Progenitor cell of endocrine pancreas (in vitro differentiated cells): ENCODE measurements around the gene PIP5K1B. TPM values are rescaled to one million over a fixed set of nuclear protein-coding genes. Genes with fewer than 3 reads are reported as not detected.

ENCODE experiments used
- DNase-seq: peaks from one replicate; pipeline ENCODE4 v3.0.0; 2021; ENCODE audit warnings: low spot score; ENCODE audit not compliant: unreplicated experiment
- H3K27ac Mint-ChIP-seq: 2 replicates; pipeline ENCODE4 v1.8.0; 2021; ENCODE audit warnings: mild to moderate bottlenecking, moderate library complexity, mixed read lengths
- H3K27me3 Mint-ChIP-seq: 2 replicates; pipeline ENCODE4 v1.8.0; 2021; ENCODE audit warnings: mixed read lengths
- H3K36me3 Mint-ChIP-seq: 2 replicates; pipeline ENCODE4 v1.8.0; 2022; ENCODE audit warnings: mixed read lengths; ENCODE audit not compliant: insufficient read depth
- H3K4me1 Mint-ChIP-seq: 2 replicates; pipeline ENCODE4 v1.8.0; 2021; ENCODE audit warnings: low read depth, mixed read lengths
- H3K4me3 Mint-ChIP-seq: 2 replicates; pipeline ENCODE4 v1.8.0; 2021; ENCODE audit warnings: low read depth, mild to moderate bottlenecking, moderate library complexity, mixed read lengths
- H3K9me3 Mint-ChIP-seq: 2 replicates; pipeline ENCODE4 v1.8.0; 2021; ENCODE audit warnings: low read depth, mixed read lengths
- total RNA-seq: library from RNA; stranded (reverse); gene quantifications from 2 replicates; pipeline ENCODE4 v1.2.1, GENCODE V29; 2021
- TF ChIP-seq, protein P1 (sequence below): fragments of 200-600 bp; sonication (generic); IDR thresholded peaks from one replicate; pipeline ENCODE4 v1.5.0; 2021; ENCODE audit warnings: antibody characterized with exemption, mild to moderate bottlenecking; ENCODE audit not compliant: unreplicated experiment

The PIP5K1B gene
- total RNA-seq, 1 donor from 2014 or later = 1.5 TPM

DNA sequence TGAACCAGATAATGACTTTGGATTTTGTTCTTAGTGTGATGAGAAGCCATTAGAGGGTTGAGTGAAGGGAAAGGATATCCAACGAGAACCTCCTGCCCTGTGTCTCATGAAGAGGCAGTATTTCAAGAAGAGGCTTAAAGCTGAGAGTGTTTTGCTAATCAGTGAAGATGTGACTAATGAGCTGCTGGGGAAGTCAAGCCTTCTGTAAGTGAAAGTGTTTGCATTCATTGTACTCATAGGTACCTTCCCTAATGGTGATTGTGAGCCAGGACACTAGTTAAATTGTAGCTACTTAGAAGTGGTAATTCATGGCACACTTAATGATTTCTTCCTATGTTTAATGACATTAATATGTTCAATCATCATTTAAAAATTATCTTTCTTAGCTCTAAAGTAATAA is 23.7 kb downstream of the PIP5K1B start:
- TF ChIP-seq, protein P1, sequence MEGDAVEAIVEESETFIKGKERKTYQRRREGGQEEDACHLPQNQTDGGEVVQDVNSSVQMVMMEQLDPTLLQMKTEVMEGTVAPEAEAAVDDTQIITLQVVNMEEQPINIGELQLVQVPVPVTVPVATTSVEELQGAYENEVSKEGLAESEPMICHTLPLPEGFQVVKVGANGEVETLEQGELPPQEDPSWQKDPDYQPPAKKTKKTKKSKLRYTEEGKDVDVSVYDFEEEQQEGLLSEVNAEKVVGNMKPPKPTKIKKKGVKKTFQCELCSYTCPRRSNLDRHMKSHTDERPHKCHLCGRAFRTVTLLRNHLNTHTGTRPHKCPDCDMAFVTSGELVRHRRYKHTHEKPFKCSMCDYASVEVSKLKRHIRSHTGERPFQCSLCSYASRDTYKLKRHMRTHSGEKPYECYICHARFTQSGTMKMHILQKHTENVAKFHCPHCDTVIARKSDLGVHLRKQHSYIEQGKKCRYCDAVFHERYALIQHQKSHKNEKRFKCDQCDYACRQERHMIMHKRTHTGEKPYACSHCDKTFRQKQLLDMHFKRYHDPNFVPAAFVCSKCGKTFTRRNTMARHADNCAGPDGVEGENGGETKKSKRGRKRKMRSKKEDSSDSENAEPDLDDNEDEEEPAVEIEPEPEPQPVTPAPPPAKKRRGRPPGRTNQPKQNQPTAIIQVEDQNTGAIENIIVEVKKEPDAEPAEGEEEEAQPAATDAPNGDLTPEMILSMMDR = no peak
- Mint-ChIP-seq H3K36me3 (no peaks in the 10 kb centered on the region), H3K27ac (no peak overlapping the region), H3K4me1 (peaks cover 18% of the 10 kb centered on the region), H3K27me3 (peaks cover 9% of the 10 kb centered on the region), H3K9me3 (peaks cover 5% of the 10 kb centered on the region), H3K4me3 (no peak overlapping the region)
- DNase-seq = no peak

DNA sequence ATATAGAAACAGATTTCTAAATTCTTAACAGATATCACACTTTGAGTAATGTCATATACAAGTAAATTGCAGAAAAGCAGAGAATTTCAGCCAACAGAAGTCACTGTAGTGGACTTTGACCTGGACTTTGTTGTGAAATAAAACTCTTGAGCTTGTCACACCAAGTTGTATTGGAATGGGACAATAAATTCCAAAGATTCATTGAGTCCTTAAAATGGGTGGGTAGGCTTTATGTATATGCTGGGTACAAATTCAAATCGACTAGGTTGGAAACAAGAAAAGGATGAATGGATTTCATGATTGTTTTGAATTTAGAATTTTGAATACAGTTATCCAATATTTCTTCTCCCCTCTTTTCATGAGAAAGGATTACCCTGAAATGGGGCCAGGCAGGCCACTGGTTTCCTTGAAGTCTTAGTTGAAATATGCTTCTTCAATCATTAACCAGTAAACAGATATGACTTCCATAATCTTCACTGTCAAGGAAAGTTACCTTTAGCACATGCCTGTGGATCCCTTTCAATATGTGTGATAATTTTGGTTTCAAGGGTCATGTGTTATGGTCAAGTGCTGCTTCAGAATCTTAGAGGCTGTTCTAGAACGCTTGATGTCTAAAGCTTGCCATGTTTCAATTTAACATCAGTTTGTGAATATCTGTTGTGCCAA is 25.7 kb downstream of the PIP5K1B start:
- Mint-ChIP-seq H3K4me3 (no peak overlapping the region), H3K36me3 (no peaks in the 10 kb centered on the region), H3K4me1 (peaks cover 18% of the 10 kb centered on the region), H3K9me3 (no peaks in the 10 kb centered on the region), H3K27me3 (peaks cover 18% of the 10 kb centered on the region), H3K27ac (no peak overlapping the region)
- DNase-seq = no peak
- TF ChIP-seq, protein P1 = no peak

DNA sequence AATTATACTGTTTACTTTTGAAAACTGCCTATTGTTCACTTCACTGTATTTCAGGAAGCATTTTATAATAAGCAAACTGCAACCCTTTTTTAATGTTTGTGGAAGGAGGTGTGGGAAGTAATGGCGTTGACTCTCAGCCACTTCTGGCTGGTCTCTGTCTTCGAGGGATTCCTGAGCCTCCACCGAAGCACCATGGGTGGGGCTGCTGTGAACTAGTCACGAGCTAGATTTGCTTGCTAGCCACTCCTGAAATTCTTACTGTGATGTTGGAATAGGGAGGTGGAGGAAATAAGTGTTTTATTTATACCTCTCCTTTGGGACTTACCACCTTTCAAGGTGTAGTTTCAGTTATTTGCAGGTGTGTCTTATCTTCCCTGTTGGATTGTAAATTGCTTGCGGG is 26.8 kb downstream of the PIP5K1B start:
- TF ChIP-seq, protein P1 = no peak
- Mint-ChIP-seq H3K4me1 (peaks cover 18% of the 10 kb centered on the region), H3K27me3 (peaks cover 24% of the 10 kb centered on the region), H3K4me3 (no peak overlapping the region), H3K36me3 (no peaks in the 10 kb centered on the region), H3K27ac (no peak overlapping the region), H3K9me3 (no peaks in the 10 kb centered on the region)
- DNase-seq = no peak

DNA sequence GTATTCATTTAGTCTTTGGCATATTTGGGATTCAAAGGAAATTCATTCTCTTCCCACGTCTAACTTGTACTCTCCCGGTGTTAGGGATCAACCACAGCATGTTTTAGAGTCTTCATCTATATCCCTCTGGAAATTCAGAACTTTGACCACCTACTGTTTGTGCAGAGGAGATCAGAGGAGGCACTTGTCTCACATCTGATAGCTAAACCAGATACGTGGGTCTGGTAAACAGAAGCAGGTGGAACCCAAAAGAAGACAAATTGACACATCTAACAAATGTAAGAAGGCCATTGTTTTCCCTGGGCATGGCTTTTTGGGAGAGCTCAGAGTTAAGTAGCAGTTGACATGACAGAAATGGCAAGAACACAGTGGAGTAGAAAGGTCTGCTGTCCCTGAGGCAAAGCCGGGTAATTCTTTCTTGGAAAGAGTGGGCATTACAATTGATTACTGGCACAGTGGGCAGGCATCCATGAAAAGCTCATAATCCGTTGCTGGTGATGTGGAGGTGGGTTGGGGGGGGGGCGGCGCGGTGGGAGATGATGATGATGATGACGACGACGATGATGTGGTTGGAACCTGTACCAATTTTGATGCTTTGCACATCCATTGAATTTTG is 27.5 kb downstream of the PIP5K1B start:
- H3K27me3 Mint-ChIP-seq = peaks cover 24% of the 10 kb centered on the region
- H3K27ac Mint-ChIP-seq = no peak overlapping the region
- no peaks in the 10 kb centered on the region for H3K9me3 Mint-ChIP-seq
- no peak overlapping the region for H3K4me3 Mint-ChIP-seq
- H3K36me3 Mint-ChIP-seq = no peaks in the 10 kb centered on the region
- DNase-seq = no peak
- TF ChIP-seq, protein P1 = no peak
- peaks cover 18% of the 10 kb centered on the region for H3K4me1 Mint-ChIP-seq

DNA sequence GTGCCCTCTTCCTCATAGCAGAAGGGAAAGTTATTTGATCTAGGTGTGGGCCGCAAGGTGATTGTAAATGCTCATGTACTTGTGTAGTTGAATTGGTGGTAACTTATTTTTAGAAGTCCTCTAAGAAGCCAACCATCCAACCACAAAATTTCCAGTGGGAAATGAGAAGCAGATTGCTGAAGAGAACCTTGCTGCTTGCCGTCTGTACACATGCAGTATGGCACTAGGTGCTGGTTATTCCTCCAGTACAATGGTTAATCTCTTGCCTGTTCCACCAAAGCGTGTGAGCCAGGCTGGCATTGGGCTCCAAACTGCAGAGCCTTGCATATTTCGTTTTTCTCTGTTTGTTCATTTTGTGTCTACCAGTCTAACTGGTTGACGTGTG is 28.0 kb downstream of the PIP5K1B start:
- H3K4me1 Mint-ChIP-seq = peaks cover 18% of the 10 kb centered on the region
- TF ChIP-seq, protein P1 = no peak
- no peak for DNase-seq
- no peaks in the 10 kb centered on the region for H3K36me3 Mint-ChIP-seq
- no peak overlapping the region for H3K4me3 Mint-ChIP-seq
- no peak overlapping the region for H3K27ac Mint-ChIP-seq
- no peaks in the 10 kb centered on the region for H3K9me3 Mint-ChIP-seq
- peaks cover 24% of the 10 kb centered on the region for H3K27me3 Mint-ChIP-seq
